ENCODE data around the gene TK2.

DNA sequence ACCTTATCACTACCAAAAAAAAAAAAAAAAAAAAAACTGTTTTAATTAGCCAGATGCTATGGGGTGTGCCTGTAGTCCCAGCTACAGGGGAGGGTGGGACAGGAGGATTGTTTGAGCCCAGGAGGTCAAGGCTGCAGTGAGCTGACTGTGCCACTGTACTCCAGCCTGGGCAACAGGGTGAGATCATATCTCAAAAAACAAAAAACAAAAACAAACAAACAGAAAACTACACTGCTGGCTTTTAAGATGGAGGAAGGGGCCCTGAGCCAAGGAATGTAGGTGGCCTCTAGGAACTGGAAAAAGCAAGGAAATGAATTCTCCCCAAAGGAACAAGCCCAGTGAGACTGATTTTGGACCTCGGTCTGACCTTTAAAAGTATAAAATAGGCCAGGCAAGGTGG, 61.4 kb downstream of the TK2 start:
- TF ChIP-seq, protein P1, sequence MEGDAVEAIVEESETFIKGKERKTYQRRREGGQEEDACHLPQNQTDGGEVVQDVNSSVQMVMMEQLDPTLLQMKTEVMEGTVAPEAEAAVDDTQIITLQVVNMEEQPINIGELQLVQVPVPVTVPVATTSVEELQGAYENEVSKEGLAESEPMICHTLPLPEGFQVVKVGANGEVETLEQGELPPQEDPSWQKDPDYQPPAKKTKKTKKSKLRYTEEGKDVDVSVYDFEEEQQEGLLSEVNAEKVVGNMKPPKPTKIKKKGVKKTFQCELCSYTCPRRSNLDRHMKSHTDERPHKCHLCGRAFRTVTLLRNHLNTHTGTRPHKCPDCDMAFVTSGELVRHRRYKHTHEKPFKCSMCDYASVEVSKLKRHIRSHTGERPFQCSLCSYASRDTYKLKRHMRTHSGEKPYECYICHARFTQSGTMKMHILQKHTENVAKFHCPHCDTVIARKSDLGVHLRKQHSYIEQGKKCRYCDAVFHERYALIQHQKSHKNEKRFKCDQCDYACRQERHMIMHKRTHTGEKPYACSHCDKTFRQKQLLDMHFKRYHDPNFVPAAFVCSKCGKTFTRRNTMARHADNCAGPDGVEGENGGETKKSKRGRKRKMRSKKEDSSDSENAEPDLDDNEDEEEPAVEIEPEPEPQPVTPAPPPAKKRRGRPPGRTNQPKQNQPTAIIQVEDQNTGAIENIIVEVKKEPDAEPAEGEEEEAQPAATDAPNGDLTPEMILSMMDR (IDR thresholded peaks at IDR 0.05 in 8 of 11, conservative IDR thresholded peaks at IDR 0.05 in 3 of 11), result no peak
- TF ChIP-seq POLR2A (IDR thresholded peaks at IDR 0.05), result no peak
- TF ChIP-seq POLR2AphosphoS5 (IDR thresholded peaks at IDR 0.05), result no peak
